Esophagus squamous epithelium (tissue), 5 donors: ENCODE measurements around the gene CCDC61. TPM values are rescaled to one million over a fixed set of nuclear protein-coding genes. Genes with fewer than 3 reads are reported as not detected.

Experiments
- DNase-seq: peaks from one replicate; lab custom pipeline; 2025; lab: John Stamatoyannopoulos, UW
- H3K27ac ChIP-seq, 4 donors: fragments of 200-600 bp; sonication (generic); one replicate each; pipeline ENCODE4 v1.5.1; 2016 to 2019; ENCODE audit warnings: mild to moderate bottlenecking in 1 of 4
- H3K27me3 ChIP-seq, 4 donors: fragments of 200-600 bp; sonication (generic); 1 replicate in 3 of 4; 2 replicates in 1 of 4; pipeline versions ENCODE4 v1.5.1 to v1.6.0; 2017 to 2021; ENCODE audit warnings: antibody characterized with exemption in 1 of 4
- H3K36me3 ChIP-seq, 3 donors: fragments of 200-600 bp; sonication (generic); one replicate each; pipeline ENCODE4 v1.5.1; 2016 to 2019
- H3K4me1 ChIP-seq, 3 donors: fragments of 200-600 bp; sonication (generic); one replicate each; pipeline ENCODE4 v1.5.1; 2017 to 2019
- H3K4me3 ChIP-seq, 4 donors: fragments of 200-600 bp; sonication (generic); 1 replicate in 3 of 4; 2 replicates in 1 of 4; pipeline ENCODE4 v1.5.1; 2016 to 2019; ENCODE audit warnings: mild to moderate bottlenecking in 2 of 4, moderate library complexity in 1 of 4
- H3K9me3 ChIP-seq, 3 donors: fragments of 200-600 bp; sonication (generic); one replicate each; pipeline ENCODE4 v1.5.1; 2016 to 2019
- POLR2A ChIP-seq, 4 donors: fragments of 450-650 bp; IDR thresholded peaks; one replicate each; pipeline ENCODE4 v1.6.1; 2017; ENCODE audit warnings: antibody characterized with exemption in 4 of 4, mild to moderate bottlenecking in 4 of 4, moderate library complexity in 3 of 4
- WGBS, 2 donors: methylation state at CpG; one replicate each; pipeline ENCODE4 v1.1.5; 2018; 5-methylcytosine and 5-hydroxymethylcytosine counted together
- intact Hi-C: fragments of 100-400 bp; cut with DNase I; formaldehyde crosslinking; loops from one replicate; pipeline ENCODE4 v1.15.0; 2022
- total RNA-seq, 4 donors: library from RNA; depleted of rRNA; stranded (reverse); fragments of >200 nt; gene quantifications; one replicate each; pipeline ENCODE4 v1.1.0, GENCODE V29; 2016
- TF ChIP-seq, protein P1 (sequence below), 6 experiments: fragments of 450-650 bp in 4 of 6; fragments of 200-600 bp in 2 of 6; sonication (generic) in 2 of 6; IDR thresholded peaks; one replicate each; pipeline ENCODE4 v1.5.1; 2016 to 2019; ENCODE audit warnings: antibody characterized with exemption in 6 of 6, mild to moderate bottlenecking in 4 of 6, moderate library complexity in 4 of 6
- donor health status: DM: yes; HTN: yes; CAD: no.

Gene CCDC61
- total RNA-seq, 4 donors from 2014 or later: 5.9 to 9.5 (median 7.4) TPM

DNA sequence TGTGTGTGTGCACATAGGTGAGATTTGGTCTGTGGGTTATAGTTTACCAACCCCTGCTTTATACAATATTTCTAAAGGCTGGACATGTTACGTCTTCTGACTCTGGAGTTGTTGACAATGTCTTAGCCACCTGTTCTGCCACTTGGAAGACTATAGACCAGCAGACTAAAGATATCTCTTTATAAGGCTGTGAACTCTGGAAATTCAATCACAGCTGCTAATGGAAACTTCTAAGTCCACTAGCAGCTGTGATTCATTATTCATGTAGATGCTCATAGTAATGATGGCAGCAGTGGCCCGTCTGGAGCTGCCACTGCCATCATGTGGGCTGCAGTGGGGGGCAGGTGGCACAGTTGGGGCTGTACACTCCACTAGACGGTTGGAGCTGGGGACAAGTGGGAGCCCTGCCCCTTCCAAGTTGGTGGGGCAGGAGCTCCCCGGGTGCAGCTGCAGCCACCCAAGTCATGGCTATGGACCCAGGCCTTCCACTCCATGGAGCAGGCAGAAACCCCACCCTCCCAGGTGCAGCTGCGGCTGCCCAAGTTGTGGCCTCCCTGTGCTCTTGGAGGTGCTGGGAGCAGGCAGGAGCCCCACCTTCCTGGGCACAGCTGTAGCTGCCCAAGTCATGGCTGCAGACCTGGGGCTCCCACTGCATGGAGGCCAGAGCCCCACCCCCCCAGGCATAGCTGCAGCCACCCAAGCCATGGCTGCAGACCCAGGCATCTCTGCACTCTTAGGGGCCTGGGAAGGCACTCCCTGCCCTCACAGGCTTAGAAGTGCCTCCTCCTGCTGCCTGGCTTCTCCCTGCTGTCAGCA, 36.7 kb downstream of the CCDC61 start:
- Histone ChIP-seq H3K9me3 (no peaks in the 10 kb centered on the region), H3K4me1 (peaks cover 0 to 4% (median 0%) of the 10 kb centered on the region in 3 donors), H3K4me3 (no peak overlapping the region), H3K27ac (no peak overlapping the region), H3K27me3 (peaks cover 0 to 44% (median 0%) of the 10 kb centered on the region in 4 donors), H3K36me3 (no peaks in the 10 kb centered on the region)
- intact Hi-C loops: loop anchor here (5.0 kb wide), 1 partner anchor 45 kb away; no protein-coding TSS in a partner anchor
- WGBS, 2 donors: 65 to 73% methylated on average over 2 to 3 of the region's 5 CpGs
- DNase-seq: no peak
- no peak for TF ChIP-seq POLR2A (IDR thresholded peaks at IDR 0.05)
- TF ChIP-seq, protein P1, sequence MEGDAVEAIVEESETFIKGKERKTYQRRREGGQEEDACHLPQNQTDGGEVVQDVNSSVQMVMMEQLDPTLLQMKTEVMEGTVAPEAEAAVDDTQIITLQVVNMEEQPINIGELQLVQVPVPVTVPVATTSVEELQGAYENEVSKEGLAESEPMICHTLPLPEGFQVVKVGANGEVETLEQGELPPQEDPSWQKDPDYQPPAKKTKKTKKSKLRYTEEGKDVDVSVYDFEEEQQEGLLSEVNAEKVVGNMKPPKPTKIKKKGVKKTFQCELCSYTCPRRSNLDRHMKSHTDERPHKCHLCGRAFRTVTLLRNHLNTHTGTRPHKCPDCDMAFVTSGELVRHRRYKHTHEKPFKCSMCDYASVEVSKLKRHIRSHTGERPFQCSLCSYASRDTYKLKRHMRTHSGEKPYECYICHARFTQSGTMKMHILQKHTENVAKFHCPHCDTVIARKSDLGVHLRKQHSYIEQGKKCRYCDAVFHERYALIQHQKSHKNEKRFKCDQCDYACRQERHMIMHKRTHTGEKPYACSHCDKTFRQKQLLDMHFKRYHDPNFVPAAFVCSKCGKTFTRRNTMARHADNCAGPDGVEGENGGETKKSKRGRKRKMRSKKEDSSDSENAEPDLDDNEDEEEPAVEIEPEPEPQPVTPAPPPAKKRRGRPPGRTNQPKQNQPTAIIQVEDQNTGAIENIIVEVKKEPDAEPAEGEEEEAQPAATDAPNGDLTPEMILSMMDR (IDR thresholded peaks at IDR 0.05): no peak

DNA sequence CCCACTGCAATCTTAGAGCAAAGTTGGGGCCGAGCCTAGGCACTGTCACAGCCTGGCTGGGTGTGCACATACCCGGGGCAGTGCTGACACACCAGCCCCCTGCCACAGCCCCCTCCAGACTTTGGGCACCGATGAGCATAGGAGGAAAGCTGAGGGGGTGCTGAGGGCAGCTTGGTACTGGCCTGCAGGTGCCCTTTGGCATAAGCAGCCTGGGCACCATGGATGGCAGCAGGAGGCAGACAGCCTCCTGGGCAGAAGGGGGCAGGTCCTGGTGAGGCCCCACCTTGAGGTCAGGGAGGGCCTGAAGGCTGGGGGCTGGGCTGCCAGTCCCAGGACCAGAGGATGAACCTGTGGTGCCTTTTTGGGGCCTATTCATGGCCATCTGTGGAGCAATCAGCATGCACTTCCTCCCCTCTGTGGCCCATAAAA, 37.3 kb downstream of the CCDC61 start:
- WGBS, 2 donors: no CpG with 5 or more reads among the region's 3 CpGs
- Histone ChIP-seq H3K36me3 (no peaks in the 10 kb centered on the region), H3K4me3 (no peak overlapping the region), H3K27ac (no peak overlapping the region), H3K27me3 (peaks cover 0 to 43% (median 0%) of the 10 kb centered on the region in 4 donors), H3K4me1 (peaks cover 0 to 4% (median 0%) of the 10 kb centered on the region in 3 donors), H3K9me3 (no peaks in the 10 kb centered on the region)
- intact Hi-C loops: loop anchor here (5.0 kb wide), 1 partner anchor 45 kb away; no protein-coding TSS in a partner anchor
- no peak for TF ChIP-seq POLR2A (IDR thresholded peaks at IDR 0.05)
- TF ChIP-seq, protein P1 (IDR thresholded peaks at IDR 0.05): no peak
- DNase-seq: no peak

DNA sequence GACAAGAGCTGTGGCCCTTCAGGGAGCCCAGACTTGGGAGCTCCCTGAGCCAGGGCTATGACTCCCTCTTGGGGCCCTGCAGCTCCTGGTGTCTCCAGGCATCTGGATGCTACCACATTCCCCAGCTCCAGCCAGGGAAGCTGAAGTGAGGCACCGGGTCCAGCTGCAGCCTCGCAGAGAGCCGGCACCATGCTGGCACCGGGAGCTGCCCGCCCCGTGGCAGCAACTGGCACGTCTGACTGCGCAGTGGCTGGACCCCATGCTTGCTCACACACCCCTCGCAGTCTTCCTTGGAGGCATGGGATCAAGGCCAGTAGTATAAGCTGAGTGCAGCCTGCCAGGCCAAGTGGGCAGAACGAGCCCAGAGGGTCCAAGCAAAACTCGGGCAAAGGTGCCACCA, 38.1 kb downstream of the CCDC61 start:
- Histone ChIP-seq H3K27me3 (peaks cover 0 to 38% (median 0%) of the 10 kb centered on the region in 4 donors), H3K4me1 (peaks cover 0 to 4% (median 0%) of the 10 kb centered on the region in 3 donors), H3K27ac (no peak overlapping the region), H3K4me3 (no peak overlapping the region), H3K36me3 (no peaks in the 10 kb centered on the region), H3K9me3 (no peaks in the 10 kb centered on the region)
- WGBS, 2 donors: 53% methylated on average over 3 of the region's 11 CpGs; no CpG with 5 or more reads in 1 of the 2 donors
- DNase-seq: no peak
- intact Hi-C loops: loop anchor here (5.0 kb wide), 1 partner anchor 44 kb away; no protein-coding TSS in a partner anchor
- TF ChIP-seq POLR2A (IDR thresholded peaks at IDR 0.05): no peak
- TF ChIP-seq, protein P1 (IDR thresholded peaks at IDR 0.05): no peak

DNA sequence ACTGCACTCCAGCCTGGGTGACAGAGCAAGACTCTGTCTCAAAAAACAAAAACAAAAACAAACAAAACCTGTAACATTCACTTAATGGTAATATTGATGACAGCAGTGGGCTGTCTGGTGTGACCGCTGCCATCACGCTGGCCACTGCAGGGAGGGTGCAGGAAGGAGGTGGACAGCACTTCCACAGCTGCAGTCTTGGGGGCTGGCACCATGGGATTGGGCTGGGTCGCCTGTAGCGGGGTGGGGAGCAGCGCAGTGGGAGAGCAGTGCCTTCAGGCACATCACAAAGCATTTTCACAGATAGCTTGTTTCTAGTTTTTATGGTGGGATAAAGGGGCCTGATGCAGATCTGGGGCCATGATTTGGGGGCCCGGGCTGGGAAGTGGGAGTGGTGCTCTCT, 40.3 kb downstream of the CCDC61 start:
- WGBS, 2 donors: 85% methylated on average over 6 of the region's 6 CpGs; no CpG with 5 or more reads in 1 of the 2 donors
- Histone ChIP-seq H3K9me3 (no peaks in the 10 kb centered on the region), H3K27ac (no peak overlapping the region), H3K4me3 (no peak overlapping the region), H3K4me1 (peaks cover 0 to under 1% (median 0%) of the 10 kb centered on the region in 3 donors), H3K36me3 (no peaks in the 10 kb centered on the region), H3K27me3 (peaks cover 0 to 41% (median 0%) of the 10 kb centered on the region in 4 donors)
- intact Hi-C loops: no loop called here
- no peak for DNase-seq
- TF ChIP-seq POLR2A (IDR thresholded peaks at IDR 0.05): no peak
- TF ChIP-seq, protein P1 (IDR thresholded peaks at IDR 0.05): no peak
